ENCODE data around the gene CDCP2.

CDCP2 gene

DNA sequence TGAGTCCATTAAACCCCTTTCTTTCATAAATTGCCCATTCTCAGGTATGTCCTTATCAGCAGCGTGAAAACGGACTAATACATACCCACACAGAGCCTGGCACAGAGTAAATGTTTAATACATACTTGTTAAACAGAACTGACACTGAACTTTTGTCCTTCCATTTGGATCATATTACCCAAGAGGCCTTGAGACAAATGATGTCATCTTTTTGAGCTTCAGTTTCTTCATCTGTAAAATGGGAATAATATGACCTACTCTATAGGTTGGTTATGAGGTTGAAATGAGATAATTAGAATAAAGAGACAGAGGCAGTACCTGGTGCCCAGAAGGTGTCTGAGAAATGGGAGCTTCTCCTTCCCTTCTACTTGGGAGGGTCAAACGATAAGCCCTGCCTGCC is 33.3 kb upstream of the CDCP2 start:
- H3K9ac ChIP-seq (ENCODE audit: insufficient read length), result no peak overlapping the region
- H3K9me3 ChIP-seq (ENCODE audit: low read depth, low read length), result no peaks in the 10 kb centered on the region
- DNase-seq (ENCODE audit: low read depth, low spot score), result no peak
- no peak overlapping the region for H3K27ac ChIP-seq
- no peak for TF ChIP-seq FOXP2 (optimal IDR thresholded peaks at IDR 0.05; ENCODE audit: control extremely low read depth, extremely low read length, insufficient read depth)
- TF ChIP-seq EZH2 (IDR thresholded peaks at IDR 0.05), result no peak
- no peak for TF ChIP-seq POLR2AphosphoS5 (IDR thresholded peaks at IDR 0.05; ENCODE audit: borderline replicate concordance, low read depth, low read length)
- no peak overlapping the region for H3K4me3 ChIP-seq
- H3K36me3 ChIP-seq (ENCODE audit: insufficient read depth, low read length), result peaks cover 5% of the 10 kb centered on the region; the same call in 1 of the 2 replicates

DNA sequence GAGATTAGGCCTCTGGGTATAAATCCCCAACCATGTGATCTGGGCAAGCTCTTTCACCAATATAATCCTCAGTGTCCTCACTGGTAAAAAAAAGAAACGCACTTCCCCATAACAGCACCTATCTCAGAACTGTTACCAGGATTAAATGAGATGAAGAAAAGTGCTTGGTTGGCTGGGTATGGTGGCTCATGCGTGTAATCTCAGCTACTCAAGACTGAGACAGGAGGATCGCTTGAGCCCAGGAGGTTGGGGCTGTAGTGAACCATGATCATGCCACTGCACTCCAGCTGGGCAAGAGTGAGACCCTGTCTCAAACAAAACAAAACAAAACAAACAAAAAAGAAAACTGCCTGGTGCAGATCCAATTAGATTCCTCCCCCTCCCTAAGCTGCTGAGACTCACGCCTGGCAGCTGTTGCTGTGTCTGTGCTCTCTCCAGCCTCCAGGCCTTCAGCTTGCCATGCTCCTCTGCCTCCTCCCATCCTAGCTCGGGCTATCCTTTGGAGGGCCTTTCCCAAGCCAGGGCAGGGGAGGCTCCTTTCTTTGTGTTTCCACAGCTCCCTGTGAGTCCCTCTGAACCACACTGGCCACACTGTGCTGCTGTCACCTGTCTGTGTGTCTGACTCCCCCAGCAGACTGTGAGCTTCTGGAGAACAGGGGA is 28.0 kb upstream of the CDCP2 start:
- H3K36me3 ChIP-seq (ENCODE audit: insufficient read depth, low read length), result no peaks in the 10 kb centered on the region; the same call in 1 of the 2 replicates
- H3K27ac ChIP-seq, result no peak overlapping the region
- TF ChIP-seq POLR2AphosphoS5 (IDR thresholded peaks at IDR 0.05; ENCODE audit: borderline replicate concordance, low read depth, low read length) (no peak), EZH2 (IDR thresholded peaks at IDR 0.05) (no peak), FOXP2 (optimal IDR thresholded peaks at IDR 0.05; ENCODE audit: control extremely low read depth, extremely low read length, insufficient read depth) (no peak)

DNA sequence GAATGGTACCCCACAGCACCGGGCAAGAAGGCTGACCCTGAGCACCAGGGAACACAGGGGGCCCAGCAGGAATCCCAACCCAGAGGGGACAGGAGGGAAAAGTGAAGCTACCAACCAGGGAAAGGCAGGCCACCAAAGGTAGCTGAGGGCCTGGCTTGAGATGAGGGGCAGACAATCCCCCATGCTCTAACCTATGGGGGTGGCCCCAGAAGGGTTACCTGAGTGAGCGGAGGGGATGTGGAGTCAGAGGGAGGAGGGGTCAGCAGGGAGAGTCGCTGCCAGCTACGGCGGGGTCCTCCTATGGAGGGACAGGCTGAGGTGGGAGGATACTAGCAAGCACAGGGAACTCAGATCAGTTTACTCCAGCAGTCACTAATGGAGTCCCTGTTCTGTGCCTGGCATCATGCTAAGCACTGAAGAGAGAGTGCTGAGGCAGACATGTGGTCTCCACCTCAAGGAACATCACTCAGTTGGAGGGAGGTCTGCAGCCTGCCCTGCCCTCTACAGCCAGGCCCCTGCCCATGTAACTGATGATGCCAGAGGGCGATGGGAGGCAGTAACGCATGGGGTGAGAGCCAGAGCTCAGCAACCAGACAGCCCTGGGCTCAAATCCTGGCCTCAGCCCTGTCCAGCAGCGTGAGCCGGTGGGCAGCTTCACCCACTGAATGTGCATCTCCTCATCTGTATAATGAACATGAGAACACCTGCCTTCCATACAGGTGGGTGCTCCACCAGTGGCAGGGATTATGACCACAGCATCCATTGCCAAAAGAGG is 25.7 kb upstream of the CDCP2 start:
- H3K27ac ChIP-seq, result no peak overlapping the region
- no peak for DNase-seq (ENCODE audit: low read depth, low spot score)
- no peak overlapping the region for H3K9ac ChIP-seq (ENCODE audit: insufficient read length)
- no peaks in the 10 kb centered on the region for H3K36me3 ChIP-seq (ENCODE audit: insufficient read depth, low read length)
- H3K9me3 ChIP-seq (ENCODE audit: low read depth, low read length), result no peaks in the 10 kb centered on the region
- H3K4me3 ChIP-seq, result no peak overlapping the region
- no peak for TF ChIP-seq EZH2 (IDR thresholded peaks at IDR 0.05)
- no peak for TF ChIP-seq POLR2AphosphoS5 (IDR thresholded peaks at IDR 0.05; ENCODE audit: borderline replicate concordance, low read depth, low read length)
- TF ChIP-seq FOXP2 (optimal IDR thresholded peaks at IDR 0.05; ENCODE audit: control extremely low read depth, extremely low read length, insufficient read depth), result no peak

More for the DNA sequence above, 28.0 kb upstream of the CDCP2 start:
- H3K9me3 ChIP-seq (ENCODE audit: low read depth, low read length), result no peaks in the 10 kb centered on the region
- DNase-seq (ENCODE audit: low read depth, low spot score), result no peak
- H3K4me3 ChIP-seq, result no peak overlapping the region
- no peak overlapping the region for H3K9ac ChIP-seq (ENCODE audit: insufficient read length)

DNA sequence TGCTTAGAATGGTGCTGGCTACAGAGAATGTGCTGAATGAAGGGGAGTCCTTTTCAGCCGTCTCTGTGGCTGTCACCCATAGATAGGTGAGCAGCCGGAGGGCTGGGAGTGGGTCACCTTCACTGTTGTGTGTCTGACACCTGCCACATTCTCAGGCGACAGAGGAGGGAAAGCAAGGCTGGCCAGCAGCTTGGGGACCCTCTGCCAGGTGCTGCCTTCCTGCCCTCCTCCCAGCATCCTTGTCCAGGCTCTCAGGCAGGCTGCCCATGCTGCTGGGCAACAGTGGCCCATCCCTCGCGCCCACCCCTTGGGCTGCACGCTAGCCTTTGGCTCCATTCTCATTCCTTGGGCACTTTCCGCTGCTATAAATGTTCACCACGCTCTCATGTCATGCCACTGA is 24.9 kb upstream of the CDCP2 start:
- TF ChIP-seq EZH2 (IDR thresholded peaks at IDR 0.05), result no peak
- TF ChIP-seq POLR2AphosphoS5 (IDR thresholded peaks at IDR 0.05; ENCODE audit: borderline replicate concordance, low read depth, low read length), result no peak
- TF ChIP-seq FOXP2 (optimal IDR thresholded peaks at IDR 0.05; ENCODE audit: control extremely low read depth, extremely low read length, insufficient read depth), result no peak
- H3K4me3 ChIP-seq, result no peak overlapping the region
- H3K36me3 ChIP-seq (ENCODE audit: insufficient read depth, low read length), result no peaks in the 10 kb centered on the region
- H3K9ac ChIP-seq (ENCODE audit: insufficient read length), result no peak overlapping the region
- H3K9me3 ChIP-seq (ENCODE audit: low read depth, low read length), result no peaks in the 10 kb centered on the region
- H3K27ac ChIP-seq, result no peak overlapping the region
- no peak for DNase-seq (ENCODE audit: low read depth, low spot score)

DNA sequence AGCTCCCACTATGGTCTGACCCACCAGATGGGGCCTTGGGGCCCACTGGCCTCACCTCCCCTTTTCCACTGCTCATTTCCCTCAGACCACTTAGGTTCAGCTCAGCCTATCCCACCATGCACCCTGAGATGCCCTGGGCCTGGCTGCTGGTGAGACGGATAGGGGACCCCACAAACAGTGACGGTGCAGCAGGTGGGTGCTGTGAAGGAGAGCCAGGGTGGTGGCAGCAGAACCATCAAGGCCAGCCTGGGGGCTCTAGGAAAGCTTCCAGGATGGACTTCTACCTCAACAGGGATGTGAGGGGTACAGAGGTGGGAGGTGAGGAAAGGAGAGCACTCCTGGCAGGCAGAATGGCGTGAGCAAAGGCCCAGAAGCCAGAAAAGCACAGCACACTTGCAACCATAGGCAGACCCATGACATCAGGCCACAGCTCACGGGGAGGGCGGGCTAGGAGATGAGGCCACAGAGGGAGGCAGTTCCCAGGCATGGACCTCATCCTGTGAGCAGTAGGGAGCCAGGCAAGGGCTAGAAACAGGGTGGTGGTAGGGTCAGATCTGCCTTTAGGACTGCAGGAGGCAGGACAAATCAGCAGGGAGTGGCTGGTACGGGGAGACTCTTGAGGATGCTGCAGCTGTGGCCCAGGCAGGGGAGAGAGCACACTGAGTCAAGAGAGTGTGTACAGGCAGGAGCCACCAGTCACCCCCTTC is 24.0 kb upstream of the CDCP2 start:
- no peak for TF ChIP-seq FOXP2 (optimal IDR thresholded peaks at IDR 0.05; ENCODE audit: control extremely low read depth, extremely low read length, insufficient read depth)
- TF ChIP-seq EZH2 (IDR thresholded peaks at IDR 0.05), result no peak
- no peak for TF ChIP-seq POLR2AphosphoS5 (IDR thresholded peaks at IDR 0.05; ENCODE audit: borderline replicate concordance, low read depth, low read length)
- no peak for DNase-seq (ENCODE audit: low read depth, low spot score)
- H3K27ac ChIP-seq, result no peak overlapping the region

DNA sequence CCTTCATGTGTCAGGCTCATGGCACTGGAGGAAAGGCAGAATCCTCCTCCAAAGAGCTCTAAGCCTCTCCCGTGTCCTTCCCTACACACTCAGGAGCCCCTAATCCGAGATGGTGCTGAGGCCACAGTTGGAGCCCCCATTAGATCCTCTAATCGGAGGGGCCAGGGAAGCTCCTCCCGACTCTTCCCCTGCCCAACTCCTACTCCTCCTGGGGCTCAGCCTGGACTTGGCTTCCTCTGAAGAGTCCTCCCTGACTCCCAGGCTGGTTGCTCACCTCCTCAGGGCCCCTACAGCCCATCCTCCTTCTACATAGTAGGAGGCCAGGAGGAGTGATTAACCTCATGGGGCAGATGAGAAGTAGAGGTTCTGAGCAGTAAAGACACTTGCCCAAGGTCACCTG is 21.3 kb upstream of the CDCP2 start:
- no peak for TF ChIP-seq EZH2 (IDR thresholded peaks at IDR 0.05)
- no peak for TF ChIP-seq POLR2AphosphoS5 (IDR thresholded peaks at IDR 0.05; ENCODE audit: borderline replicate concordance, low read depth, low read length)
- no peak for TF ChIP-seq FOXP2 (optimal IDR thresholded peaks at IDR 0.05; ENCODE audit: control extremely low read depth, extremely low read length, insufficient read depth)
- no peak overlapping the region for H3K9ac ChIP-seq (ENCODE audit: insufficient read length)
- DNase-seq (ENCODE audit: low read depth, low spot score), result no peak

More for the DNA sequence above, 24.0 kb upstream of the CDCP2 start:
- Histone ChIP-seq H3K9ac (ENCODE audit: insufficient read length) (no peak overlapping the region), H3K9me3 (ENCODE audit: low read depth, low read length) (no peaks in the 10 kb centered on the region), H3K36me3 (ENCODE audit: insufficient read depth, low read length) (no peaks in the 10 kb centered on the region), H3K4me3 (no peak overlapping the region)

DNA sequence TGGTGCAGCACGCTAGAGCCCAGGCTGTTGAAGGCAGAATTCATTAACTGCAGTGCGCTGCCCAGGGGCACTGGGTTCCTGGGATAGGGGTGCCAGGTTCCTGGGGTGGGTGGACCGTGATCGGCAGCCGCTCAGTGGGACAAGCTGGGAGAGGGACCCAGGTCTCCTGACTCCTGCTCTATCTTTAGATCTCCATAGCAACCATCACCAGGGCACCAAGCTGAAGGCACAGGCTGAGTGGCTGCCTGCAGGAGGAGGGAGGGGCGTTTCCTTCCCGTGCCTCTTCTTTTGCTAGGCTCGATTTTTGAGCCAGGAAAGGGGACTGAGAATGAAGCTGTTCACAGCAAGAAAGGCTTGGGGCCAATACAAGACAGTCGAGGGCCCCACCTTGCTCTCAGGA is 20.9 kb upstream of the CDCP2 start:
- DNase-seq (ENCODE audit: low read depth, low spot score), result no peak
- Histone ChIP-seq H3K36me3 (ENCODE audit: insufficient read depth, low read length) (no peaks in the 10 kb centered on the region), H3K4me3 (no peak overlapping the region), H3K27ac (no peak overlapping the region), H3K9me3 (ENCODE audit: low read depth, low read length) (no peaks in the 10 kb centered on the region), H3K9ac (ENCODE audit: insufficient read length) (no peak overlapping the region)
- TF ChIP-seq EZH2 (IDR thresholded peaks at IDR 0.05) (no peak), POLR2AphosphoS5 (IDR thresholded peaks at IDR 0.05; ENCODE audit: borderline replicate concordance, low read depth, low read length) (no peak), FOXP2 (optimal IDR thresholded peaks at IDR 0.05; ENCODE audit: control extremely low read depth, extremely low read length, insufficient read depth) (no peak)

More for the DNA sequence above, 21.3 kb upstream of the CDCP2 start:
- Histone ChIP-seq H3K36me3 (ENCODE audit: insufficient read depth, low read length) (no peaks in the 10 kb centered on the region), H3K27ac (no peak overlapping the region), H3K4me3 (no peak overlapping the region), H3K9me3 (ENCODE audit: low read depth, low read length) (no peaks in the 10 kb centered on the region)
